Vagina (tissue), 2 donors: ENCODE measurements around the gene CXXC4. TPM values are rescaled to one million over a fixed set of nuclear protein-coding genes. Genes with fewer than 3 reads are reported as not detected.

Source experiments
- DNase-seq, 2 donors: peaks; one replicate each; pipeline ENCODE4 v3.0.0-alpha.2; 2017; ENCODE audit errors: extremely low spot score in 2 of 2
- H3K27ac ChIP-seq: fragments of 200-600 bp; sonication (generic); one replicate; pipeline ENCODE4 v1.5.1; 2019
- H3K27me3 ChIP-seq: fragments of 200-600 bp; sonication (generic); one replicate; pipeline ENCODE4 v1.5.1; 2019
- H3K36me3 ChIP-seq, 2 donors: fragments of 200-600 bp; sonication (generic); one replicate each; pipeline ENCODE4 v1.5.1; 2017 to 2019
- H3K4me1 ChIP-seq: fragments of 200-600 bp; sonication (generic); one replicate; pipeline ENCODE4 v1.5.1; 2019
- H3K4me3 ChIP-seq, 2 donors: fragments of 200-600 bp; sonication (generic); 1 replicate in 1 of 2; 2 replicates in 1 of 2; pipeline ENCODE4 v1.5.1; 2016 to 2019
- H3K9me3 ChIP-seq: fragments of 200-600 bp; sonication (generic); one replicate; pipeline ENCODE4 v1.5.1; 2019
- POLR2A ChIP-seq, 2 donors: fragments of 450-650 bp; IDR thresholded peaks; one replicate each; pipeline ENCODE4 v1.6.1; 2017; ENCODE audit warnings: antibody characterized with exemption in 2 of 2, mild to moderate bottlenecking in 2 of 2, moderate library complexity in 2 of 2
- POLR2AphosphoS5 ChIP-seq, 2 donors: sonication (generic); formaldehyde crosslinking; IDR thresholded peaks; one replicate each; pipeline ENCODE4 v1.9.0; 2017; ENCODE audit warnings: antibody characterized with exemption in 2 of 2, mild to moderate bottlenecking in 2 of 2, low read depth in 1 of 2; ENCODE audit not compliant: insufficient read depth in 1 of 2
- intact Hi-C: fragments of 100-400 bp; cut with DNase I; formaldehyde crosslinking; loops from one replicate; pipeline ENCODE4 v1.15.1; 2023
- total RNA-seq: library from RNA; depleted of rRNA; stranded (reverse); fragments of >200 nt; gene quantifications from one replicate; pipeline ENCODE4 v1.2.3, GENCODE V29; 2016
- TF ChIP-seq, protein P1 (sequence below), 3 experiments: fragments of 450-650 bp in 2 of 3; fragments of 200-600 bp in 1 of 3; sonication (generic) in 1 of 3; IDR thresholded peaks; one replicate each; pipeline ENCODE4 v1.5.1; 2017 to 2019; ENCODE audit warnings: antibody characterized with exemption in 3 of 3, mild to moderate bottlenecking in 2 of 3, moderate library complexity in 2 of 3

CXXC4 gene
- total RNA-seq, 1 donor from 2014 or later = 0.74 TPM

DNA sequence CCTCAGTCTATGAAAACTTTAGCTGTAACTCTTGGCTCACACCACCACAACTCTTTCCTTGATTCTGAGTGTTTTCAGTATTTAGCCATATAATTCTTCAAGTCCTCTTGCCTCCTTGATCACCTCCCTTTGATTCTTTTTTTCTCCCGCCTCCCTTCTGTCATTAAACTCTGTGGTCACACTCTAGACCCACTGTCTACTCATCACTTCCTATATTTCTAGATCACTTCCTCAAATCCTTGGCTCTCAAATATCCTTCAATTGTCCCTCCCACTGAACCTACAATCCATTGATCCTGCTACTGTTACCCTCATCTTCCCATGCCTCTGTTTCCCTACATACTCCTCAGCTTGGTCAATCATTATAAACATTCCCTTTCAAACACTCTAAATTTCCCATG is 12.4 kb upstream of the CXXC4 start:
- no peak for DNase-seq
- intact Hi-C loops = no loop called here
- H3K27ac ChIP-seq = no peak overlapping the region
- TF ChIP-seq, protein P1, sequence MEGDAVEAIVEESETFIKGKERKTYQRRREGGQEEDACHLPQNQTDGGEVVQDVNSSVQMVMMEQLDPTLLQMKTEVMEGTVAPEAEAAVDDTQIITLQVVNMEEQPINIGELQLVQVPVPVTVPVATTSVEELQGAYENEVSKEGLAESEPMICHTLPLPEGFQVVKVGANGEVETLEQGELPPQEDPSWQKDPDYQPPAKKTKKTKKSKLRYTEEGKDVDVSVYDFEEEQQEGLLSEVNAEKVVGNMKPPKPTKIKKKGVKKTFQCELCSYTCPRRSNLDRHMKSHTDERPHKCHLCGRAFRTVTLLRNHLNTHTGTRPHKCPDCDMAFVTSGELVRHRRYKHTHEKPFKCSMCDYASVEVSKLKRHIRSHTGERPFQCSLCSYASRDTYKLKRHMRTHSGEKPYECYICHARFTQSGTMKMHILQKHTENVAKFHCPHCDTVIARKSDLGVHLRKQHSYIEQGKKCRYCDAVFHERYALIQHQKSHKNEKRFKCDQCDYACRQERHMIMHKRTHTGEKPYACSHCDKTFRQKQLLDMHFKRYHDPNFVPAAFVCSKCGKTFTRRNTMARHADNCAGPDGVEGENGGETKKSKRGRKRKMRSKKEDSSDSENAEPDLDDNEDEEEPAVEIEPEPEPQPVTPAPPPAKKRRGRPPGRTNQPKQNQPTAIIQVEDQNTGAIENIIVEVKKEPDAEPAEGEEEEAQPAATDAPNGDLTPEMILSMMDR (IDR thresholded peaks at IDR 0.05) = no peak
- no peaks in the 10 kb centered on the region for H3K9me3 ChIP-seq
- H3K27me3 ChIP-seq = no peaks in the 10 kb centered on the region
- no peaks in the 10 kb centered on the region for H3K4me1 ChIP-seq
- no peaks in the 10 kb centered on the region for H3K36me3 ChIP-seq
- H3K4me3 ChIP-seq = no peak overlapping the region

DNA sequence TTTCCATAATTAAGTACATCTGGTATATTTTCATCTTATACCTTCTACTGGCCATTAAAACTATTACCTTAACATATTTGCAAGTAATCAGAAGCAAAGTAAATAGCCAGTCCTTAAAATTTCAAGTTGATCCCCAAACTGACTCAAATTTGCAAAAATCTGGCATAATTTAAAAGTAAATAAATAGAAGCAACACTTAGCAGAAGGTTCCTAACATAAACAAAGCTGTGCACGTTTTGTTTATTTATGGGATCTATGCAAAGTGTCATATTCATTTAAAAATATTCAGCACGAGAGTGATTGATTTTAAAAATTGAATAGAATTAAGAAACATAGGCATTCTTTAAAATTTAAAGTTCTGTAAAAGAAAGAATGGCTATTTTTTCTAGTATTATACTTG is 9.8 kb upstream of the CXXC4 start:
- TF ChIP-seq, protein P1 (IDR thresholded peaks at IDR 0.05) = no peak
- TF ChIP-seq POLR2AphosphoS5 (IDR thresholded peaks at IDR 0.05; ENCODE audit: insufficient read depth in 1 of 2, low read depth in 1 of 2) (no peak), POLR2A (IDR thresholded peaks at IDR 0.05) (no peak)
- Histone ChIP-seq H3K4me3 (no peak overlapping the region), H3K36me3 (no peaks in the 10 kb centered on the region), H3K4me1 (no peaks in the 10 kb centered on the region), H3K9me3 (no peaks in the 10 kb centered on the region), H3K27ac (no peak overlapping the region), H3K27me3 (no peaks in the 10 kb centered on the region)
- intact Hi-C loops = no loop called here
- DNase-seq = no peak

DNA sequence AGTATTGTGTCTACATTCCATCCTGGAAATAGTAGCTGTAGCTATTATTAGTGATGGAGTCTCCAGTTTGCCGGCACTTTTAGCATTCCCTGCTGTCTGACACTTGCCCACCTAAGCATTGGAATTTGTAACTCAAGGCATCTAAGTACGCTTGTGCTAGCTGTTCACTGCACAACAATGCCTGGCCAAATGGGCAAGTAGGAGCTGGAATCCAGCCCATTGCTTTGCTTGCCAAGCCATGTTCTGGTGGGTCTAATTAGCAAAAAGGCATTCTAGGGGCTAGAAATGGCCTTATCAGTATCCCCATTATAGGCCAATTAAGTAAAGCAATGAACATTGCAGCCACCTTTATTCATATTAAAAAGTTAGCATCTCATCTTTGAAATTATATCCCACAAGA is 7.8 kb upstream of the CXXC4 start:
- no peaks in the 10 kb centered on the region for H3K27me3 ChIP-seq
- DNase-seq = no peak
- no peaks in the 10 kb centered on the region for H3K36me3 ChIP-seq
- intact Hi-C loops = no loop called here
- H3K9me3 ChIP-seq = no peaks in the 10 kb centered on the region
- no peak overlapping the region for H3K4me3 ChIP-seq
- TF ChIP-seq, protein P1 (IDR thresholded peaks at IDR 0.05) = no peak
- TF ChIP-seq POLR2AphosphoS5 (IDR thresholded peaks at IDR 0.05; ENCODE audit: insufficient read depth in 1 of 2, low read depth in 1 of 2) (no peak), POLR2A (IDR thresholded peaks at IDR 0.05) (no peak)
- H3K27ac ChIP-seq = no peak overlapping the region
- H3K4me1 ChIP-seq = no peaks in the 10 kb centered on the region

DNA sequence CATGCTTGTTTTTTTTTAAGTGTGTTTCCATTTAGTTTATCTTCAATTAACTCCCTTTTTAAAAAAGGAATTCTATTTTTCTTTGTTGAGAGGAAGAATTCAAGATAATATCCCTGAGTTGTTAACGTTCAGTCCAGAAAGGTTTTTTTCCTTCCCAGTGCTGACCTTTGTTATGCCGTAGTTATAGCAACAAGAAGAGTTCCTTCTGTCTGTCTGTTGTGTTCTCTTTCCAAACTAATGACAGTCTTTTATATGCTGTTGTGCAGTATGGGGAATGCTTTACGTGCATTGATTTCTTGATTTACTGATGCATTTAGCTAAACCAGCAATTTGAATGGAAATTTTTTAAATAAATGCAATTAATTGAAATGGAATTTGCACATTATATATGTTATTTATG is 6.6 kb upstream of the CXXC4 start:
- intact Hi-C loops = no loop called here
- H3K4me1 ChIP-seq = no peaks in the 10 kb centered on the region
- no peaks in the 10 kb centered on the region for H3K27me3 ChIP-seq
- no peak for TF ChIP-seq POLR2A (IDR thresholded peaks at IDR 0.05)
- TF ChIP-seq, protein P1 (IDR thresholded peaks at IDR 0.05) = no peak
- no peak for TF ChIP-seq POLR2AphosphoS5 (IDR thresholded peaks at IDR 0.05; ENCODE audit: insufficient read depth in 1 of 2, low read depth in 1 of 2)
- H3K4me3 ChIP-seq = no peak overlapping the region
- H3K9me3 ChIP-seq = no peaks in the 10 kb centered on the region
- no peaks in the 10 kb centered on the region for H3K36me3 ChIP-seq
- H3K27ac ChIP-seq = no peak overlapping the region
- no peak for DNase-seq

DNA sequence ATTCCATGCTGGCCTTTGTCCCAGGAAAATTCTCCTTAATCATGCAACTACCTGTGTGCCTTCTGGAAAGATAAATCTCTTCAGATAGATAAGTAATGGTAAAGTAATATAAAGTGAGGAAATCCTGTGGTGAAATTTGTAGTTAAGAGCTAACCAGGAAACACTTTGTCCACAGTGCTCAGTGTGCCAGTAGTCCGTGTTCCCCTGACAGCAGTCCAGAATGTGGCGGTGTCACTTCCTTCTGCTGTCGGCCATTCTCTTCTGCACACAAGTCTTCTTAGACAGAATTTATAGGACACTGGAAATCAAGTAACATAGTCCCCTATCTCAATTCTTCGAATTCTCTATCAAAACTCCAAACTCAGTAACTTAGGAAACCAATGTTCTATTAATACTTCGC is 5.7 kb upstream of the CXXC4 start:
- H3K36me3 ChIP-seq = no peaks in the 10 kb centered on the region
- no peaks in the 10 kb centered on the region for H3K27me3 ChIP-seq
- TF ChIP-seq POLR2A (IDR thresholded peaks at IDR 0.05) = no peak
- TF ChIP-seq, protein P1 (IDR thresholded peaks at IDR 0.05) = no peak
- no peak for DNase-seq
- intact Hi-C loops = no loop called here
- H3K27ac ChIP-seq = no peak overlapping the region
- no peak overlapping the region for H3K4me3 ChIP-seq
- no peaks in the 10 kb centered on the region for H3K9me3 ChIP-seq
- peaks cover 5% of the 10 kb centered on the region for H3K4me1 ChIP-seq
